ENCODE data around the gene ADD3.
"Not testable (repeated sequence)": the region's sequence is repeated elsewhere in the genome, so short reads cannot be mapped to it uniquely, and the experiment has no call there.

Gene ADD3

DNA sequence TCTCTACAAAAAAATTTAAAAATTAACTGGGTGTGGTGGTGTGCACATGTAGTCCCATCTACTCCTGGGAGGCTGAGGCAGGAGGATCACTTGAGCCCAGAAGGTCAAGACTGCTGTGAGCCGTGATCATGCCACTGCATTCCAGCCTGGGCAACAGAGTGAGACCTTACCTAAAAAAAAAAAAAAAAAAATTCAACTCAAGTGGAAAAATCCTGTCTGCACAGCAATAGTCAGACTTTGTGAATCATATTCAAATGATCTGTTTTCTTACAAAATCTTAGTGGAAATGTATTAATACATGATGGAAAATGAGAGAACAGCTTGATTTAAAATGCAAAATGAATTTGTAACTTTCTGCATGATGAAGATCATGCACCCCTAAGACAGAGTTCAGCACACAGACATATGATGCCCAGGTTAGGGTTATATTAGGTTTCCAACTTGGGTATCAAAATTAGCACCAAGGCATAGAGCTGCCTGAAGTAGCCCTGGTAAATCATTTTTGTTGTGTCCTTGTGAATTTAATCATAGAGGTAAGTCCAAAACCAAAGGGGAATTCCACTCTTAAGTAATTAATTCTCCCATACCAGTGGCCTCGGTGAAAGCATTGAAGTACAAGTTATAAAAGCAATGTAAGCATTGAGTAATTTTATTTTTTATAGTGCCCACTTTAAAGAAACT is 93.8 kb downstream of the ADD3 start:
- DNase-seq (ENCODE audit: low read depth in 2 of 3, low spot score in 1 of 3) = no peak

DNA sequence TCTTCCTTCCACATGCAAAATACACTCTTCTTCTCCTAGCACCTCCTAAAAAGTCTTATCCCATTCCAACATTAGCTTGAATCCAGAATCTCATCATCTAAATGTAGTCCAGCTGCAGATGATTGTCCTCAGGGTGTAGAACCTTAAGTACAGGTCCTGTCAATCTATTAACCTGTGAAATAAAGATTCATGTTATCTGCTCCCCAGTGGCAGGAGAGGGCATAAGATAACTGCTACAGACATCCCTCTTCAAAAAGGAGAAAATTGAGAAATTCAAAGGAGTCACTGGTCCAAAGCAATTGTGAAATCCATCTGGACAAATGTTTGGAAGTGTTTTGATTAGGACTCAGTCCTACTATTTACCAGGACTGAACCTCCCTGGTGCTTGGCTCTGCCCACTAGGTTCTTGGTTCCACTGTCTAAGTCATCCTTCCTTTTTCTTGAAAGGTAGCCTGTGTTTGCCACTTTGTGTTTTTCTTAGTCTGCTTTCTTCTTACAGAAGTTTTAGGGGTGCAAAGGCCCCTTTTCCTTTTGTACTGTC is 96.2 kb downstream of the ADD3 start:
- no peak for DNase-seq (ENCODE audit: low read depth in 2 of 3, low spot score in 1 of 3)

DNA sequence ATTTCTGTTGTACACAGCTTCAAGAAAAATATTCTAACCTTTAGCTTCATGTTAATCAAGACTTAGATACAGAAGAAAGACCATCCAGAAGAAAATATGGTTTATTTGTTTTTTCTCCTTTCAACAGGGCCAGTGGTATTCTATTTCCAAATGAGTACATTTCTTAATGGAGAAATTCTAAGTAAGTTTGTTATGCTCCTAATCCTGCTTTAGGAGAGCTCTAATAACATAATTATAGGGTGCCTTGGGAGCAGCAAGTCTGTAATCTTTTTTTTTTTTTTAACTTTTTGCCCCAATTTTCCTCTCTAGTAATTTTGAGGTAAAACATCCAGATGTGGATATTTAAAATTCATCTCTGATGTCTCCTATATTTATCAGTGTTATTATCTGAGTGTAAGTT is 98.1 kb downstream of the ADD3 start:
- no peak for DNase-seq (ENCODE audit: low read depth in 2 of 3, low spot score in 1 of 3)

DNA sequence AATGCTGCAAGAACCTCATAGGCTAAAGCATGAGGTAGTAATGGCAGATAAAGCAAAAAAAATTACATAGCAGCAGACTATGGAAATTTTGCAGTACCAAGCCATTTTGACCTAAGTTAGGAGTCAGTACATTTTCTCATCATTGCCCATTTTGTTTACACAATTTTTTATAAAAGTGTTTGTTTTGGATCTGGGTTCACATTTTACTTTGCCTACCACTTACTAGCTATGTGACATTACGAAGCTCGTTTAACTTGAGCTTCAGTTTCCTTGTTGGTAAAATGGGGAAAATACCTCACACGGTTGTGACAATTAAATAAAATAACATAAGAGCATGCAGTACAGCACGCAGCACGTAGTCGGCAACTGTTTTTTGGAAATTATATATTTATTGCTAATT is 99.6 kb downstream of the ADD3 start:
- no peak for DNase-seq (ENCODE audit: low read depth in 2 of 3, low spot score in 1 of 3)

DNA sequence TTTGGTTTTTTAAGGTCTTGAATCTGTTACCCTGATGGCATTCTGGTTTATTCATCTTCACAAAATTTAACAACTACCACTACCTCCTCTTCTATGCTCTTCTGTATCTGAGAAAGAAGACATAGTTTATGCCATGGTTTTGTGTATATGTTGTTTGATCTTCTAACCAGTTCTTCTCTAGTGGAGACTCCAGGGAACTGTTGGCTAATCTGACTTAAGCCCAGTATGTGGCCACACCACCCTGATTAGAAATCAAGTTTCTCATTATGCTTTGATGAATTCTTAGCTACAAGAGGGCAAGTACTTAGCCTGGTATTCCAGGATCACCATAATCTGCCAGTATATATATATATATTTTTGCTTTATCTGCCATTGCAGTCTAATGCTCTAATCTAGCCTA is 100.1 kb downstream of the ADD3 start:
- no peak for DNase-seq (ENCODE audit: low read depth in 2 of 3, low spot score in 1 of 3)

DNA sequence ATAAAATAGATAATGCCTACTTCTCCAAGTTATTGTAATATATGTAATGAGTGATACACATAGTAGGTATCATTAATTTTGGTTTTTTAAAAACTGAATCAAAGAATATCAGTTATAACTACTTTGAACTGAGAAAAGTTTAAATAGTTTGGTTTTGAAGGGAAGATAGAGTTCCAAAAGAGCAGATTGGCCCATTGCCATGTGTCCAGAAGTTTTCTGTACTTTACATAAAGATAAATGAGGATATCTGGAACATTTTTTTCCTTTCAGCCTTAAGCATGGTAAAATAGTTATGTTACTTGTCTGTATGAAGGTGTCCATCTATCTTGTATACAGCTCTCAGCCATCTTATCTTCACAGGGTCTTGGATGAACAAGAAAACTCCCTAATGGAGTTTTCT is 101.7 kb downstream of the ADD3 start:
- DNase-seq (ENCODE audit: low read depth in 2 of 3, low spot score in 1 of 3) = no peak

DNA sequence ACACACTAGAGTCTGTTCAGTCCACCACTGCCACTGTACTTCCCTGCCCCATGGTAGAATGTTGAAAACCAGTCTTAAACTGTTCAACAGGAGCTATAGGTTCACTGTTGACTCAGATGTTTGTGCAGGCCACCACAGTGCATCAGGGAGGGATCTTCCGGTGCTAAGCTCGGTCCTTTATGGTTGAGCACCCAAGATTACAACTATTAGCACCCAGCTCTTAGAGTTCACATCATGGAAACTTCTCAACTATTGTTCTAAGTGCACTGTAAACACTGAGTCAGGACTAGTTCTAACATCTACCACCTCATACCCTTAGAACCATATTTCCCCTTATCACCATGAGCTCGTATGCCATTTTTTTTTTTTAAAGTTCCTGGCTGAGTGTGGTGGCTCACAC is 102.6 kb downstream of the ADD3 start:
- no peak for DNase-seq (ENCODE audit: low read depth in 2 of 3, low spot score in 1 of 3)

DNA sequence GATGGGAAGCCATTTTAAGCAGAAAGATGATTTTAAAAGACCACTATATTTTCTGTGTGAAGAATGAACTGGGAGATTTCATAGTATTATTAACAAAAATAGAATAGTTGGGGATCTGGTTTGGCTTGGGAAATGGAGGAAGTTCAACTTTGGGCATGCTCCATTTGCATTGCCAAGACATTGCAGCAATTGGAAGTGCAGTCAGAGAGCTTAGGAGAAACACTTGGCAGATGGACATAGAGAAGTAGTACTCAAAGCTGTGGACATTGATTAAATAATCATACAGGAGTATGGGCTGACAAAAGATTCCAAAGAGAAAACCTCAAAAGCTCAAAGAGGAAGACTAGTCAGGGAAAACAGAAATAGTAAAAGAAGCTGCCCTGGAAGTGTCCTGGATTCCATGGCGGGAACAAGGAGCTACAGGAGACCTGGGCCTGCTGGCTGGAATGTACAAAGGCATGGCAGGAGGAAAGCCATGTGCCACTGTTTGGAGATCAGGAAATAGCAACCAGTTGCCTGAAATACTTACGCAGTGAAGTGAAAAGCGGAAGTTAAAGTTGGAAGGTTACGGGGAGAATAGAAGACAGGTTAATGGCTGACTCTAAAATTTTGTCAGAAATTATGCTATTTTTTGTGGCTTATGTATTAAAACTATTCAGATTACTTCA is 106.0 kb downstream of the ADD3 start:
- no peak for DNase-seq (ENCODE audit: low read depth in 2 of 3, low spot score in 1 of 3)

DNA sequence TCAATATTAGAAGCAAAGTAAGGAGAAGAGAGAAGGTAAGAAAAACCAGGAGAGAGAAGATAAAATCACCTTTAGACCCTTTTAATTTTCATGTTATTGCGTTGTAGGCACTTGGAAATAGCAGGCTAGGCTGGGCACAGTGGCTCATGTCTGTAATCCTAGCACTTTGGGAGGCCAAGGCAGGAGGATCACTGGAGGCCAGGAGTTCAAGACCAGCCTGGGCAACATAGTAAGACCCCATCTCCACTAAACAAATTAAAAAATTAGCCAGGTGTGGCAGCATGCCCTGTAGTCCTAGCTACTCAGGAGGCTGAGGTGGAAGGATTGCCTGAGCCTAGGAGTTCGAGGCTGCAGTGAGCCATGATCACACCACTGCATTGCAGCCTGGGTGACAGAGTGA is 106.9 kb downstream of the ADD3 start:
- DNase-seq (ENCODE audit: low read depth in 2 of 3, low spot score in 1 of 3) = not testable (repeated sequence)

DNA sequence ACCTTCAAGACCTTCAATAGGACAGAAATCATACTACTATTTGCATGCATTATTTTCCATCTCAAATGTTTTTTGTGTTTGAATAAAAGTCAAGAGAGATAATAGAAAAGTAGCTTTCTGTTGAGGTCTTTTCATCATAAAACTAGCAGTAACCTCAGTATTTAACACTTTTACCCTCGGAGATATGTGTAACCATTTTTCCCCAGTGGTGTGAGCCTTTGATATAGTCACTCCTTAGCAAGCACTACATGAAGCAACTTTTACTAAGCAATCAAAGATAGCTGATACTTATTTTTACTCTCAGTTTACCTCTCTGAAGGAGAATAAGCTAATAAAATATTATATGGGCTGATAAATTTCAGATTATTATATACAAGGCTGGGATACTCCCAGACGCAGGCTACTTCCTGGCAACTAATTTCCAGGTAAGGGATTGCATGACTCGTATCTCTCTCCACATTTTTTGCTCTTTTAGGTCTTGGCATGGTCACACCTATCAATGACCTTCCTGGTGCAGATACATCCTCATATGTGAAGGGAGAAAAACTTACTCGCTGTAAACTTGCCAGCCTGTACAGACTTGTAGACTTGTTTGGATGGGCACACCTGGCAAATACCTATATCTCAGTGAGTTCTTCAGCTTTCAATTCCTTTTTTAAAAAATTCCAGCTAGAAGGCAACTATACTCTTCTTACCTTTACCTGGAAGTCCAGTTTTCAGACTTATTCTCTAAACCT is 108.2 kb downstream of the ADD3 start:
- no peak for DNase-seq (ENCODE audit: low read depth in 2 of 3, low spot score in 1 of 3)

DNA sequence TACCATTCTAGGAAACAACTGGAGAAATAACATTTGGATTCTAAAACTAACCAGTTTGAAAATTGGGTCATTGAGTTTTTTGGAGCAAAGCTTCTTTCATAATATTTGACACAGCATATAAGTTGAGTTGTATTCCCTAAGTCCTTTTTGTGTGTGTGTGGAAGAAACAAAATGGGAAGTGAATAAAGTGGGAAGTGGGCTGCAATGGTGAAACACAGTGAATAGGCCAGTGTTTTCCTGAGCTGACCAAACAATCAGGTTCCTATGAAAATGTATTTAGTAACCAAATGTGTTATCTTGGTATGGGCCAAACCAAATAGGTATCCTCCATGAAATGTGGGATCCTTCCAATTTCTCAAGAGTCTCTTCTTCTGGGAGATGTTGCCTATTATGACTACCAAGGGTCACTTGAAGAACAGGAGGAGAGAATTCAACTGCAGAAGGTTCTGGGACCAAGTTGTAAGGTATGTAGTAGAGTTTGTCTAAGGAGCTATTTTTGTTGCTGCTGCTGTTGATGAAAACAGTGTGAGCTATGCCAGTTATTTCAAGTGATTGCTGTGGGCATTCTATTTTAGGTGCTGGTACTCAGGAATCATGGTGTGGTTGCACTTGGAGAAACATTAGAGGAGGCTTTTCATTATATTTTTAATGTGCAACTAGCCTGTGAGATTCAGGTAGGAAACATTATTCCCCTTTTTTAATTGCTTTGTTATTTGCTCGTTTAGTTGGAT is 111.3 kb downstream of the ADD3 start:
- no peak for DNase-seq (ENCODE audit: low read depth in 2 of 3, low spot score in 1 of 3)

DNA sequence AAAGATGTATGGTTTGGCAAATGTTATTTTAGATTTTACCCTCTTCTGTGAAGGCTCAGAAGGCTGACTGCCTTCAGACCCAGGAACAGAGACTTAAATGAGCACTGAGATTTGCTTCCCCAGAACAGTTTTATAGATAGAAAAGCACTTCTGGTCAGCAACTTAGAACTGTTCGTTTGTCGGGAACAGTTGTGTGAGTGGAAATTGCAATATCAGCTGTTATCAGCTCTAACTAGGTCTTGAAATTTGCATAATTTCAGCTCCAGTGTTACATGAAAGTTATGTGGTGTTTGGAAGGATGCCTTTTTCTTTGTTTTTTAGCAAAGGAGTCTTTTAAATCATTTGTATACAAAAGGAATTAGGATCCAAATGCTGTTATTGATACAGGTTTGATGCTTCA is 115.8 kb downstream of the ADD3 start:
- no peak for DNase-seq (ENCODE audit: low read depth in 2 of 3, low spot score in 1 of 3)

DNA sequence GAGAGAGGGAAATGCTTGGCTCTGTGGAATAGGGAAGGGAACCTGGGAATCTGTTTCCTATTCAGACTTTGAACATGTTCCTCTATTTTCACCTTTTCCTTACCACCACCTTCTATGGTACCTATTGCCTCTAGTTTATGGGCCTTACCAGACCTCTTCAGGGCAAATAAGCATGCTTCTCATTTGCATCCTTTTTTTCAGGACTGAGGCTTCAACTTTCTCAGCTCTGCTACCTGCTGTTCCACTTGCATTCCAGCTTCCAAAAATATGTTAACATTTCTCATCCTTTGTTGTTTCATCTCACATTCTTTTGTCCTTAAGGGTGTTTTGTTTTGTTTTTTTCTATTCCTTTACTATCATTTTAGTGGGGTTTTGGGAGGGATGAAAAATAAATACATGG is 121.7 kb downstream of the ADD3 start:
- no peak for DNase-seq (ENCODE audit: low read depth in 2 of 3, low spot score in 1 of 3)

DNA sequence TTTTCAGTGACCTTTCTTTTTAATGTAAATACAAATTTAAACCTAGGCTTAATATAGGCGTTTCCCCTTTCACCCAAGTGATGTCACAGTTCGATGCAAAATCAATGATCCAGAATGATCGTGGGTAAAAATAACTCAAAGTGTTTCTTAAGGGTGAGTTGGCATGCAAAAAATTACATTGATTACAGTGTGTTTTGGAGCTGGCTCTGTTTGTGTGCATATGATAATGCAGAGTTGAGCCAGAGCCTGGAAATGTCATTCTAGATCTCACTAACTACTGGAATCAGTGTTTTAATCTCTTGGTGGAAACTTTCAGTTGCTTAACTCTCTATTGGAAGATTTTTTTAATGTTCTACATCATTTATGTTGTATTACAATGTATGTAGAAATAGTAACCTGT is 127.1 kb downstream of the ADD3 start:
- DNase-seq (ENCODE audit: low read depth in 2 of 3, low spot score in 1 of 3) = no peak

DNA sequence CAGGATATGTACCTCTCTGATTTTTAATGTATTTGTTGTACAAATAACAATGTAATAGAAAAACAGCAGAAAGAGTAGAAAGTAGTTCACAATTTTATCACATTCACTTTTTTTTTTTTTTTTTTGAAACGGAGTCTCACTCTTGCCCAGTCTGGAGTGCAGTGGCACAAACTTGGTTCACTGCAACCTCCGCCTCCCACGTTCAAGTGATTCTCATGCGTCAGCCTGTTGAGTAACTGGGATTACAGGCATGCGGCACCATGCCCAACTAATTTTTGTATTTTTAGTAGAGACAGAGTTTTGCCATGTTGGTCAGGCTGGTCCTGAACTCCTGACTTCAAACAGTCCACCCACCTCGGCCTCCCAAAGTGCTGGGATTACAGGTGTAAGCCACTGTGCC is 128.1 kb downstream of the ADD3 start:
- not testable (repeated sequence) for DNase-seq (ENCODE audit: low read depth in 2 of 3, low spot score in 1 of 3)

DNA sequence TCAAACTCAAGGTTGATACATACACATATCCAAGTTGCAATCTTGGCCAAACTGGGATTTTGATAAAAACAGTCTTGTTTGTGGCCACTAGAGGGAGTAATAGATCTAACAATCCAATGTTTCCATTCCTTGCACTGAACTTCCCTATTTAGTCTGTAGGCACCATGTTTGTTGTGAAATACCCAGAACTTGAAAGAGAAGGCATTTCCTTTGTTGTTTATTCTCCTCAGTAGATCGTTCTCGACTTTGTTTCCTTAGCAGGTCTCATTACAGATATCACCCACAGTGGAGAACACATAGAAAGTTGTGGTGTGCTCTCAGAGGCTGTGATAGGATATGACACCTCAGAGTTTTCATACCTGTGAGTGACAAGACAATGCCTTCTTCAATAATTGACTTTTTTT is 129.4 kb downstream of the ADD3 start:
- DNase-seq (ENCODE audit: low read depth in 2 of 3, low spot score in 1 of 3) = no peak

DNA sequence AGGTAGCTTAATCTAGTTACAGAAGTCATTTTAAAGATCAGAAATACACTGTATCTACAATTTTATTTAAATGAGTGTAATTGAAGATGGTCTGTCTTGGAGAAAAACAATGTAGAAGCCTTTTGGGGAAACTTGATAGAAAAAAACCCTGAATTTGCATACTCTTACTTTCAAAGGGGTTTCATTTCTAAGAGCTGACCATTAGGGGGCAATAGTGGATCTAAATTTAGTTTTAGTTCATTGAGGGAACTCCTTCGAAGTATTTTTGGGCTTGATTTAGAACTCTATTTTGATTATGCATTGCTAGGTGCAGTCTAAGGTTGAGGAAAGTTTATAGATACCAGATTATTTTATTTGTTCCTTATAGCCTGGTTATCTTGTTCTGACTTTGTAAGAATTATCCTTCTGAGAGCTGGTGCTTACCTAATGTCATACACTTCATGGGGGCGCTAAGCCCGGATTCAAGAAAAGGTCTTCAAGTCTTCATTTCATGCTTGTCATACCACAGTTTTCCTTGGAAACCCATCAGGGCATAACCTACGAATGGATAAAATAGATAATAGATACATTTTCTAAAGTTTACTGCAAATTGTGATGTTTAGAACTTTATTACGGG is 130.5 kb downstream of the ADD3 start:
- DNase-seq (ENCODE audit: low read depth in 2 of 3, low spot score in 1 of 3) = no peak

DNA sequence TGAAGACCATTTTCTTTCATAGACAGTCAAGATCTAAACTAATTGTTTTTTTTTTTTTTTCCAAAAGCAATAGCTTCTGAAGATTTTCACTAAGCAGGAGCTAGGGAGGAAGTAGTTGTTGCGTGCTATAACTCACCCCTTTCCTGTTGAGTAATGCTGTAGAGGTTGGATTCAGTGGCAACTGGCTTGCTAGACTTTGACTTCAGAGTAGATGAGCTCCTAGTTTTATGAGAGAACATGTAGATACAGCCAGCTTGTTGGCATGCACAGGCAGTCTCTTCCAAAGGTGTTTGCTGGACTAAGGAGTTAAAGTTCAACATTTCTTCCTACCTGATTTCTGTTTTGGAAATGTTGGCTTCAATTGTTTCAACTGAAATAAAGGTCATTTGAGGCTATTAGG is 133.4 kb downstream of the ADD3 start:
- DNase-seq (ENCODE audit: low read depth in 2 of 3, low spot score in 1 of 3) = no peak

DNA sequence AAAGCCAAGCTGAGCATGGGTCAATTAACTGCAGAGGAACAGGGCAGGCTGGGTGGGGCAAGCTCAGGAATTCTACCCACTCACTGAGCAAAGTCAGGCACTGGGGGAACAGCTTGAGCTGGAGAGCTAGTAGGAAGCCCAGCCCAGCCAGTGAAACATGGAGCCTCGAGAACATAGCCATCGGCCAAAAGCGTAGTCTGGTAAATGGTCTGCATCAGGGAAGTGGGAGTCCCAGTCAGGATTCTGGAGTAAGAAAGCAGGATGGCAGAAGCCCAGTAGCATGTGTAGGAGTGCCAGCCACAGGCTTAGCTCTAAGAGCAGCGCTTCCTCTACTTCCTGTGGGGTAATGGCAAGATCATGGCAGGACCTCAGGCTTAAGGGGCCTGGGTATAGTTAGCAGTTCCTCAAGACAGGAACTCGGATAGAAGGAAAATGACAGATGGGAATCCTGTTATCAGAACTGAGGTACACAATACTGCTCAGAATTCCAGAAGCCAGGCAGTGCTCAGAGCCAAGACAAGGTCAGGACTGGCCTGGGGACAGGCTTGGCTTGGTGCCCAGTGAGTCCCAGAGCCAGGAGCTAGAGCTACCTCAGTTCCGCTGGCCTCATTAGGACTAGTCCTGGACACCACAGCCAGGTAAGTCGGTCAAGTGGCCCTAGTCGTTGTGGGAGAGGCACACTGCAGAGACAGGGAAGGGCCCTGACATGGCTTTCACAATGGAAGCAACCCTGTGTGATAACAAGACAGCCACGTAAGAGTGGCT is 134.3 kb downstream of the ADD3 start:
- no peak for DNase-seq (ENCODE audit: low read depth in 2 of 3, low spot score in 1 of 3)

DNA sequence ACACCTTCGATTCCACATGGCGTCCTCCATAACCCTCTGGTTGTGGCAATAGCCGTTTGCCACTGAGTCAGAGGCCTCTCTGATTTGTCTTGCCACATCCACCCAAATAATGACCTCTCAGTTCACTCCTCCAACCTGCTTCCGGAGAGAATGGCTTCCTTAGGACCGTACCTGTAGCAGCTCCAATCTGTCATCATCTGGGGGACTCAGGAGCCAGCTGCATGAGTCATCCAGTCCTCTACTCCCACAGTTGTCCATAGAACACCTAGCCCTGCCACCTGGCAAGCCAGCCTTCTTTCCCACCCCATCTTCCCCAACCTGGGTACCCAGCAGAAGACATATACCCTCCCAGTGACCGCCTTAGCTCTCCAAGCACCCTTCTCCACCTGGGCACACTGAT is 135.2 kb downstream of the ADD3 start:
- no peak for DNase-seq (ENCODE audit: low read depth in 2 of 3, low spot score in 1 of 3)

Measured in stimulated activated CD4-positive, alpha-beta T cell treated with anti-CD3 and anti-CD28 coated beads, Interleukin-12 subunit alpha, Interleukin-12 subunit beta, amount 100 ng/mL, for 48 hours (primary cell).